OCI-LY7 (cell line): ENCODE measurements around the gene FBXW7. TPM values are rescaled to one million over a fixed set of nuclear protein-coding genes. Genes with fewer than 3 reads are reported as not detected.

ENCODE experiments used
- BruUV-seq: library from RNA; stranded (reverse); fragments of 400-500 nt; replicated peaks from 2 replicates; lab custom pipeline; 2021; lab: Mats Ljungman, UMichigan
- CTCF ChIA-PET: fragments of 300-600 bp; sonication (Branson Sonifier 250); formaldehyde crosslinking; loops from one replicate; lab custom pipeline; 2022; ENCODE audit warnings: antibody characterized with exemption; ENCODE audit not compliant: unreplicated experiment; lab: Charles Lee
- POLR2A ChIA-PET: fragments of 300-600 bp; sonication (Branson Sonifier 250); formaldehyde crosslinking; loops from one replicate; lab custom pipeline; 2022; ENCODE audit warnings: antibody characterized with exemption; lab: Charles Lee
- DNase-seq: peaks from one replicate; pipeline ENCODE4 v3.0.0-alpha.2; 2015; ENCODE audit warnings: low spot score
- H2AFZ ChIP-seq: fragments of 200-600 bp; sonication (generic), shearing (Covaris generic); 2 replicates; pipeline ENCODE4 v1.6.1; 2014; ENCODE audit warnings: mild to moderate bottlenecking, antibody characterized with exemption, low read length, moderate library complexity
- H3K27ac ChIP-seq: fragments of 200-600 bp; sonication (generic); 2 replicates; pipeline ENCODE4 v1.5.1; 2014; ENCODE audit warnings: mixed run types, low read depth, mild to moderate bottlenecking, moderate library complexity, low read length, inconsistent platforms; ENCODE audit not compliant: poor library complexity, severe bottlenecking
- H3K36me3 ChIP-seq: fragments of 200-600 bp; sonication (generic); 2 replicates; pipeline ENCODE4 v1.6.1; 2014; ENCODE audit warnings: mild to moderate bottlenecking, antibody characterized with exemption, low read length, moderate library complexity, mixed read lengths; ENCODE audit not compliant: insufficient read depth
- H3K4me1 ChIP-seq: fragments of 200-600 bp; sonication (generic); 2 replicates; pipeline ENCODE4 v1.5.1; 2014; ENCODE audit warnings: mild to moderate bottlenecking, low read length; ENCODE audit not compliant: insufficient read depth, poor library complexity, severe bottlenecking
- H3K4me2 ChIP-seq: fragments of 200-600 bp; sonication (generic); 2 replicates; pipeline ENCODE4 v1.6.1; 2014; ENCODE audit warnings: mild to moderate bottlenecking, low read length
- H3K4me3 ChIP-seq: fragments of 200-600 bp; sonication (generic); 2 replicates; pipeline ENCODE4 v1.5.1; 2014; ENCODE audit warnings: mild to moderate bottlenecking, low read depth, low read length; ENCODE audit not compliant: poor library complexity, severe bottlenecking
- H3K79me2 ChIP-seq: fragments of 200-600 bp; sonication (generic); 2 replicates; pipeline ENCODE4 v1.6.1; 2016; ENCODE audit warnings: low read depth, mild to moderate bottlenecking, low read length, moderate library complexity, mixed read lengths; ENCODE audit not compliant: insufficient read depth
- H3K9me2 ChIP-seq: fragments of 200-600 bp; sonication (generic); 2 replicates; pipeline ENCODE4 v1.6.1; 2016; ENCODE audit warnings: mild to moderate bottlenecking, low read length, mixed read lengths; ENCODE audit not compliant: insufficient read depth
- H3K9me3 ChIP-seq: fragments of 200-600 bp; sonication (generic); 2 replicates; pipeline ENCODE4 v1.6.1; 2014; ENCODE audit warnings: mild to moderate bottlenecking, mixed run types, low read length, mixed read lengths
- H4K20me1 ChIP-seq: fragments of 200-600 bp; sonication (generic); 2 replicates; pipeline ENCODE4 v1.6.1; 2014; ENCODE audit warnings: mild to moderate bottlenecking, antibody characterized with exemption, low read length, moderate library complexity, mixed read lengths; ENCODE audit not compliant: insufficient read depth
- CTCF ChIP-seq: fragments of 200-600 bp; sonication (generic); conservative IDR thresholded peaks from 2 replicates; pipeline ENCODE4 v1.5.1; 2014; ENCODE audit warnings: mild to moderate bottlenecking, antibody characterized with exemption, low read length, moderate library complexity, mixed read lengths
- EZH2phosphoT487 ChIP-seq: fragments of 200-600 bp; sonication (generic); IDR thresholded peaks from 2 replicates; pipeline ENCODE4 v1.6.1; 2018; ENCODE audit warnings: low read depth, borderline replicate concordance, mild to moderate bottlenecking, mixed run types, antibody characterized with exemption, low read length, moderate library complexity, mixed read lengths
- intact Hi-C: fragments of 100-400 bp; cut with micrococcal nuclease; formaldehyde crosslinking; loops from one replicate; pipeline ENCODE4 v1.10.0; 2022; ENCODE audit not compliant: unreplicated experiment
- total RNA-seq, 2 experiments: library from RNA; depleted of rRNA in 1 of 2; stranded (reverse); fragments of >200 nt in 1 of 2; shearing (Covaris generic) in 1 of 2; gene quantifications; 2 replicates each; pipeline ENCODE4 v1.2.3, GENCODE V29; 2014 to 2022

Gene FBXW7
- total RNA-seq, 2 experiments from 2014 or later = 58.8 to 102 TPM

GRCh38 chr4:152294765-152295164 lies 241.1 kb downstream of the FBXW7 start:
- CTCF ChIA-PET = no interaction called here
- Histone ChIP-seq H3K9me3 (no peaks in the 10 kb centered on the region), H3K36me3 (no peaks in the 10 kb centered on the region), H3K4me2 (no peak overlapping the region), H3K27ac (no peak overlapping the region), H3K4me1 (no peaks in the 10 kb centered on the region), H3K4me3 (no peak overlapping the region), H4K20me1 (no peaks in the 10 kb centered on the region), H2AFZ (no peak overlapping the region), H3K79me2 (no peaks in the 10 kb centered on the region), H3K9me2 (no peaks in the 10 kb centered on the region)
- TF ChIP-seq EZH2phosphoT487 = no peak
- TF ChIP-seq CTCF = no peak
- no TSS peak for BruUV-seq
- intact Hi-C loops = no loop called here
- no peak for DNase-seq
- POLR2A ChIA-PET = interaction anchor here (0.6 to 0.8 kb wide), 2 partner anchors 13 to 48 kb away, joined by 3 read pairs; no protein-coding TSS in a partner anchor

- Histone ChIP-seq H4K20me1 (no peaks in the 10 kb centered on the region), H3K36me3 (no peaks in the 10 kb centered on the region), H3K79me2 (no peaks in the 10 kb centered on the region), H2AFZ (no peak overlapping the region), H3K9me2 (no peaks in the 10 kb centered on the region), H3K27ac (no peak overlapping the region), H3K4me2 (no peak overlapping the region), H3K9me3 (no peaks in the 10 kb centered on the region), H3K4me3 (no peak overlapping the region), H3K4me1 (no peaks in the 10 kb centered on the region)
- BruUV-seq = no TSS peak
- intact Hi-C loops = no loop called here
- TF ChIP-seq EZH2phosphoT487 (no peak), CTCF (no peak)
- POLR2A ChIA-PET = interaction anchor here (0.6 to 0.8 kb wide), 2 partner anchors 14 to 49 kb away, joined by 3 read pairs; no protein-coding TSS in a partner anchor
- CTCF ChIA-PET = no interaction called here
- no peak for DNase-seq
These were observed 241.6 kb downstream of the FBXW7 start for GRCh38 chr4:152294331-152294730.

- Histone ChIP-seq H3K27ac (no peak overlapping the region), H3K9me2 (no peaks in the 10 kb centered on the region), H3K4me1 (no peaks in the 10 kb centered on the region), H3K4me2 (no peak overlapping the region), H2AFZ (no peak overlapping the region), H4K20me1 (no peaks in the 10 kb centered on the region), H3K36me3 (no peaks in the 10 kb centered on the region), H3K79me2 (no peaks in the 10 kb centered on the region), H3K4me3 (no peak overlapping the region), H3K9me3 (no peaks in the 10 kb centered on the region)
- ChIA-PET POLR2A (no interaction called here), CTCF (no interaction called here)
- BruUV-seq = no TSS peak
- DNase-seq = no peak
- intact Hi-C loops = no loop called here
- no peak for TF ChIP-seq CTCF
- no peak for TF ChIP-seq EZH2phosphoT487
These were observed 242.4 kb downstream of the FBXW7 start for GRCh38 chr4:152293527-152293926.
